ENCODE data around the gene CTDSP2.
A peak's percentile ranks its signal among the peaks of the same experiment; 100 is the strongest.
"Not testable (repeated sequence)": the region's sequence is repeated elsewhere in the genome, so short reads cannot be mapped to it uniquely, and the experiment has no call there.

CTDSP2 gene

DNA sequence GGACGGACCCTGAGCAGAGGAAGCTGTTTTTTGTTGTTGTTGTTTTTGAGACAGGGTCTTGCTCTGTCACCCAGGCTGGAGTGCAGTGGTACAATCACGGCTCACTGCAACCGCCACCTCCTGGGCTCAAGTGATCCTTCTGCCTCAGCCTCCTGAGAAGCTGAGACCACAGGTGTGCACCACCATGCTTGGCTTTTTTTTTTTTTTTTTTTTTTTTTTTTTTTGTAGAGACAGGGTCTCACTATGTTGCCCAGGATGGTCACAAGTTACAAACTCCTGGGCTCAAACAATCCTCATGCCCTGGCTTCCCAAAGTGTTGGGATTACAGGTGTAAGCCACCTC lies 28.6 kb downstream of the CTDSP2 start:
- H3K27me3 Mint-ChIP-seq, H3K36me3 Mint-ChIP-seq, H3K4me3 Mint-ChIP-seq, H3K9me3 Mint-ChIP-seq, H3K4me1 Mint-ChIP-seq: not testable (repeated sequence)
- peak overlapping the region; percentile 62 for H3K27ac Mint-ChIP-seq

DNA sequence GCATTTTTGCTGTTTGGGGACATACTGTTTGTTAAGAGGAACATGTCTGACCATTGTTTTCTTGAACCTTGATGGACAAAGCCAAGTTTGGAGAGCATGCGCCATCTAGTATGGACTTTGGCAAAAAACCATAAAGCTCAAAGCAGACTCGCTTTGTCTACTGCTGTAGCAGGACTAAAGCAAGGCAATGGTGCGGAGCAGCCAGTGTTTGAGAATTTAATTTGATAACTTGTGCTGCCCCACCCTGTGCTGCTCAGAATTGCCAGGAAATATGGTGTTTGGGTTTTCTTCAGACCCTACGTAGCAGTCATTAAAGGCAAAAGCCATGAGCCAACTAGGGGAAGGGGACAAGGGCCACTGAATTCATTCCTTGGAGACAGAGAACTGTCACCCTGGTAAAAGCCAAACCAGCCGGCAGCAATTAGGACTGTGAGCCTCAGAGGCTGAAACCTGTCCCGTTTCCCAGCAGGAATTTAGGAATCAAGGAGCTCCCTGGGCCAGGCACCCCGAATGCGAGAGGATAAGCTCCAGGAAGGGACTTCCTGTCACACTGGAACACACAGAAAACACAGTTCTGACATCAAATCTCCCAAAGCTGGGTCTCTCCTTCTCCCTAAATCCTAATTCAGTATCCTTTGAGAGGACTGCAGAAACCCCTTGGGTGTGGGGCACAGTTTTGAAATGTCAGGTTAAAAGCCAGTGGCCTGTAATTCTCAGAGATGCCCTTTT lies 29.1 kb downstream of the CTDSP2 start:
- Mint-ChIP-seq H3K36me3 (peaks cover 4% of the 10 kb centered on the region), H3K27ac (no peak overlapping the region), H3K9me3 (no peaks in the 10 kb centered on the region), H3K27me3 (no peaks in the 10 kb centered on the region), H3K4me1 (peaks cover 7% of the 10 kb centered on the region), H3K4me3 (no peak overlapping the region)

DNA sequence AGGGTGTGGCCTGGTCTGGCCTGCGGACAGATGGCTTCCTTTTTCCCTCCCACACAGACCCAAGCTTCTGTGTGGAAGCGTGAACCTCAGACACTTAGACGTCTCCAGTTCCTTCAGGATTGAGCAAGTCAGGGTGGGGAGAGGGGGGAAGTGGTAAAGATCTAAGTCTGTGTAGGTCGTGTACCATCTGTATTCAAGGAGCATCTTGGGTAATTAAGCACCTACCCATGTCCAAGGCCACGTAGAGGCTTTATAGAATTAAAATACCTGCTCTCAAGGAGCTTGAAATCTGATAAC lies 29.7 kb downstream of the CTDSP2 start:
- H3K36me3 Mint-ChIP-seq: peaks cover 5% of the 10 kb centered on the region
- H3K27ac Mint-ChIP-seq: no peak overlapping the region

DNA sequence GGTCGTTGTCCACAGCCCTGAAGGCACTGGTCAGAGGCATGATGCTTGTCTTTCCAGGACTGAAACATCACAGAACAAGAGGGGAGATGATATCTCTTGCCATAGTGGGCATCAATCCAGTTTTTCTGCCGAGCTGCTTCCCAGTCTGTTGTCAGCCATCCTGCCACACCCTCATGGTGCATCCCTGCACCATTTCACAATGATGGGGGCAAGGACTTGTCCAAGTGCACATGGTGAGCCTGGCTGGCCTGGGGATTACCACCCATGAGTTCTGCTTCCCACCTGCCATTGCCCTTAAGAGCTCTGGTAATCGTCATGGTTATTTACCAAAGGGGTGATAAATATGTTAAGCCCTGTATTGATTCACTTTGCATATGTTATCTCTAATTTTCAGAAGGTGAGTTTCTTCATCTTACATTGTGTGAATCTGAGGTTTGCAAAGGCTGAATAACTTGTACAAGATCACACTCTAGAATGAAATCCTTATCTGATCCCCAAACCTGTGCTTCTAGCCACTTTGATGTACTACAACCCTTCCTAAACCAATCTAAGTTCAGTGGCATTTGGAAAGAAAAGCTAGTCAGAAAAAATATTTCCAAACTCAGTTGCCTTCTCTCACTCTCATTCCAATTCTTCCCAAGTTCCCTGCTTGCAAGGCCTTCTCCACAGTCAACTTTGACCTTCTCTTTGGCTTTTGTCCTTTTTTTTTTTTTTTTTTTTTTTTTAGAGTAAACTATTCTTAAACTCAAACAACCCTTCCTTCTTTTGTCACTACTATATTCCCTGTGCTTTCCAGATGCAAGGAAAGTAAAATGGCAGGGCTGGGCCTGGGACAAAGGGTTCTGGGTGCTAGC lies 30.3 kb downstream of the CTDSP2 start:
- no peak overlapping the region for H3K4me3 Mint-ChIP-seq
- peaks cover 7% of the 10 kb centered on the region for H3K4me1 Mint-ChIP-seq
- H3K27ac Mint-ChIP-seq: peak overlapping the region; percentile 30
- no peaks in the 10 kb centered on the region for H3K9me3 Mint-ChIP-seq
- peaks cover 7% of the 10 kb centered on the region for H3K36me3 Mint-ChIP-seq
- H3K27me3 Mint-ChIP-seq: no peaks in the 10 kb centered on the region

More for the DNA sequence above, 29.7 kb downstream of the CTDSP2 start:
- Mint-ChIP-seq H3K4me1 (peaks cover 7% of the 10 kb centered on the region), H3K4me3 (no peak overlapping the region), H3K27me3 (no peaks in the 10 kb centered on the region), H3K9me3 (no peaks in the 10 kb centered on the region)

- Mint-ChIP-seq H3K36me3 (peaks cover 7% of the 10 kb centered on the region), H3K9me3 (no peaks in the 10 kb centered on the region), H3K4me3 (no peak overlapping the region), H3K27ac (peak overlapping the region; percentile 30), H3K4me1 (peaks cover 7% of the 10 kb centered on the region), H3K27me3 (no peaks in the 10 kb centered on the region)
Observed at GRCh38 chr12:57815177-57816000, 31.1 kb downstream of the CTDSP2 start.

DNA sequence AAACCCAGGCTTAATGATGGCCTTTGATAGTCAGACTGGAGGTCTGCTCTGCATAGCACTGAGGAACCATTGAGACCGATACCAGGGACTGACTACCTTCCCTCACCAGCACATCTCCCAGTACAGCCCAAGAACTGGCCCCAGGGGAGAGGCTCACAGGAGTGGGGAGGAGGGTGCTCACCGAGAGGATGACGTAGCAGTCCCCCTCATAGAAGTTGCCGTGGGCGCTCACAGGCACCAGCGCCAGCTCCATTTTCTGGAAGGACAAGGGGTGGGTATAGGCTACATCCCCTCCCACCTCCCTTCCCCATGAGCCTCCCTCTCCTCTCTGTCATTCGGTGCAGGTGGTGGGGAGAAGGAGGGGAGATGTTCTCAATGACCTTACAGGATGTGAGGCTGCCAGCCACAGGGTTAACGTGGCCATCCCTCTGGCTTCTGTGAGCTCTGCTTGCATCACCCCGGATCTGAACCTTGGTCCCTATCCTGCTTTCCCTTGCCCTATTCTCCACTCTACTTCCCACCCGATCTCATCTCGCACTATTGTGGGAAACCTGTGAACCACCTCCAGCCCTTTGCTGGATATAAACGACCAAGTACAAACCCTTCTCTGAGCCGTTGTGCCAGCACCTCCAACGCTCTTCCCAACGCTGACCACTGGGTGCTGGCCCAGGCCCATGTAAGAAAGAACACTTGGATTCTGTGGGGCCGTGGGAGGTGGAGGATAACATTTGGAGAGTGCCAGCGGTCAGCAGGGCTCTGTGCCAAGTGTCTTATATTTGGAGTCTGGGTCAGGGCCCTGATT lies 32.4 kb downstream of the CTDSP2 start:
- H3K9me3 Mint-ChIP-seq: no peaks in the 10 kb centered on the region
- no peak overlapping the region for H3K27ac Mint-ChIP-seq
- no peaks in the 10 kb centered on the region for H3K27me3 Mint-ChIP-seq
- peaks cover 9% of the 10 kb centered on the region for H3K36me3 Mint-ChIP-seq
- no peak overlapping the region for H3K4me3 Mint-ChIP-seq
- peaks cover 7% of the 10 kb centered on the region for H3K4me1 Mint-ChIP-seq

- peaks cover 4% of the 10 kb centered on the region for H3K36me3 Mint-ChIP-seq
- no peaks in the 10 kb centered on the region for H3K9me3 Mint-ChIP-seq
- H3K4me1 Mint-ChIP-seq: peaks cover 2% of the 10 kb centered on the region
- no peaks in the 10 kb centered on the region for H3K27me3 Mint-ChIP-seq
- H3K27ac Mint-ChIP-seq: no peak overlapping the region
- H3K4me3 Mint-ChIP-seq: no peak overlapping the region
Observed at GRCh38 chr12:57813111-57813970, 33.2 kb downstream of the CTDSP2 start.

GRCh38 chr12:57811028-57811755 lies 35.3 kb downstream of the CTDSP2 start:
- H3K27ac Mint-ChIP-seq: no peak overlapping the region

DNA sequence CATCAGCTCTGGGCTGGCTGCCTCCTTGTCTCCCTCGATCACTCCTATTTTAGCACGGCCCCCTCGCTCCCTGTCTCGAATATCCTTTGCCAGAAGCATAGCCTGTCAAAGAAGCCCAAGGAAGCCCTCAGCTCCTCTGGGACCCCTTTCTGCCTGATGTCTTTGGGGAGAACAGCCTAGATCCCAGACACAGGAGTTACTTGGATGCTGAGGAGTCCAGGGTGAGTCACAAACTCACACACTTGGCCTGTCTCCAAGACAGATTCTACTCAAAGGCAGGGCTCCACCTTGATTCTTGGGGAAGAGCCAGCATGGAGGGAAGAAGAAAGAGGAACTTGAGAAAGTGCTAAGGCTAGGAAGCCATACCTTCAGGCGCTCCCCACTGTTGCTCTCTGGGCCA lies 36.1 kb downstream of the CTDSP2 start:
- Mint-ChIP-seq H3K27me3 (no peaks in the 10 kb centered on the region), H3K27ac (no peak overlapping the region), H3K36me3 (peaks cover 4% of the 10 kb centered on the region), H3K4me3 (no peak overlapping the region), H3K4me1 (no peaks in the 10 kb centered on the region), H3K9me3 (no peaks in the 10 kb centered on the region)

More at GRCh38 chr12:57811028-57811755, 35.3 kb downstream of the CTDSP2 start:
- Mint-ChIP-seq H3K36me3 (peaks cover 4% of the 10 kb centered on the region), H3K4me1 (no peaks in the 10 kb centered on the region), H3K4me3 (no peak overlapping the region), H3K27me3 (no peaks in the 10 kb centered on the region), H3K9me3 (no peaks in the 10 kb centered on the region)

- no peak overlapping the region for H3K4me3 Mint-ChIP-seq
- no peak overlapping the region for H3K27ac Mint-ChIP-seq
- H3K27me3 Mint-ChIP-seq: no peaks in the 10 kb centered on the region
- no peaks in the 10 kb centered on the region for H3K4me1 Mint-ChIP-seq
- no peaks in the 10 kb centered on the region for H3K9me3 Mint-ChIP-seq
- H3K36me3 Mint-ChIP-seq: peaks cover 4% of the 10 kb centered on the region
Observed at GRCh38 chr12:57809425-57809824, 37.1 kb downstream of the CTDSP2 start.

GRCh38 chr12:57808351-57808750 lies 38.2 kb downstream of the CTDSP2 start:
- Mint-ChIP-seq H3K9me3 (no peaks in the 10 kb centered on the region), H3K27me3 (no peaks in the 10 kb centered on the region), H3K27ac (no peak overlapping the region), H3K4me3 (no peak overlapping the region), H3K4me1 (no peaks in the 10 kb centered on the region), H3K36me3 (peaks cover 4% of the 10 kb centered on the region)

DNA sequence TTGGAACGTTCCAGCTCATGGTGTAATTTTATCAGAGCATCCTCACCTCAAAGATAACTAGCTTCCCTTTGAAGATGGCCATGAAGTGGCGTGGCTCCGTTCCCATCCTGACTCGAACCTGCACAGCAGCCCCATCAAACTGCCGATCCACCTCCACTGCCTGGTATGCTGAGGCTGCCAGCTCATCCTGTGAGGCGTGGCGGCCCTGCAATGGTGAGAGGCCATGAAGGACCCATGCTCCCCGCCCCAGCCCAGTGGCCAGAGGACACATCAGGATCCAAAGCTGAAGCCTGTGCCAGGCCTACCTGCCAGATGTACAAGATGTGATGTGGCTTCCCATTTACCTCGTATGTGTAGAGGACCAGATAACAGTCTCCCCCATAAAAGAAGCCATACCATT lies 39.2 kb downstream of the CTDSP2 start:
- H3K27ac Mint-ChIP-seq: no peak overlapping the region
- no peaks in the 10 kb centered on the region for H3K27me3 Mint-ChIP-seq
- H3K36me3 Mint-ChIP-seq: peaks cover 6% of the 10 kb centered on the region
- H3K9me3 Mint-ChIP-seq: no peaks in the 10 kb centered on the region
- no peaks in the 10 kb centered on the region for H3K4me1 Mint-ChIP-seq
- no peak overlapping the region for H3K4me3 Mint-ChIP-seq

DNA sequence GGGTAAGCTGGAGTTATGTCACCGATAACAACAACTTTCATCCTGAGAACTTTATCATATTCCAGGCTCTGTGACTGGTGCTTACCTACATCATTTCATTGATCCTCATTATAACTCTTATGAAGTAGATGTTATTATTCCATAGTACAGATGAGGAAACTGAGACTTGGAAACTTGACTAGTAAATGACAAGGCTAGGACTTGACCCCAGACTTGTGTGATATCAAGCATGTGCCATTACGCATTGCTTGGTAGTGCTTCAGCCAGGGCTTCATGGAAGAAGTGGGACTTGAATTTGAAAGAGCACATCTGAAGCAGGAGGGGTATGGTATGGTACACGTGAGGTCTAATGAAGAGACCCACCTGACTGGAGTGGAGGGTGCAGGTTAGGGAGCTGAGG lies 39.9 kb downstream of the CTDSP2 start:
- Mint-ChIP-seq H3K27ac (no peak overlapping the region), H3K4me1 (no peaks in the 10 kb centered on the region), H3K4me3 (no peak overlapping the region), H3K36me3 (peaks cover 4% of the 10 kb centered on the region), H3K27me3 (no peaks in the 10 kb centered on the region), H3K9me3 (no peaks in the 10 kb centered on the region)

- no peaks in the 10 kb centered on the region for H3K4me1 Mint-ChIP-seq
- H3K36me3 Mint-ChIP-seq: peaks cover 1% of the 10 kb centered on the region
- no peak overlapping the region for H3K27ac Mint-ChIP-seq
- H3K9me3 Mint-ChIP-seq: no peaks in the 10 kb centered on the region
- no peaks in the 10 kb centered on the region for H3K27me3 Mint-ChIP-seq
- H3K4me3 Mint-ChIP-seq: no peak overlapping the region
Observed at GRCh38 chr12:57803319-57803893, 43.1 kb downstream of the CTDSP2 start.

Data from activated naive CD4-positive, alpha-beta T cell treated with anti-CD3 and anti-CD28 coated beads, Interleukin-2, amount 50 U/mL, for 24 hours (primary cell).